ENCODE data around the gene MTCH1.

MTCH1 gene

DNA sequence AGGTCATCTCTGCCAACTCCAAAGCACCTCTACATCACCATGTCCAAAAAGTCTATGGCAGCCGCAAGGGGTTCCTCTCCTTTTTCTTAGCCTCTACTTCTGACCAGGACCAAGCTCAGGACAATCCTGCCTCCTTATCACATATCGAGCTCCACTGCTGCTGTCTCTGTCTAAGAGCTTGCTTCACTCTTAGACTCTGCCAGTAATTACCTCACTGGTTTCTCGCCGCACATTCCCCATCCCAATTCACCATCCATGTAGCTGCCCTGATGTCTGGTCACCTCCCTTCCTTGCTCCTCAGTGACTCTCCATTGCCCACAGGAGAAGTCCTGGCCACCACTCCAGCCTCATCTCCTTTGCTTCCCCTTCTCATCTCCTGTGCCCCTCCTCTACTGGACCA is 55.5 kb downstream of the MTCH1 start:
- H3K27ac Mint-ChIP-seq = no peak overlapping the region
- H3K27me3 Mint-ChIP-seq (ENCODE audit: low read depth) = peaks cover 4% of the 10 kb centered on the region
- no peak overlapping the region for H3K4me3 Mint-ChIP-seq

DNA sequence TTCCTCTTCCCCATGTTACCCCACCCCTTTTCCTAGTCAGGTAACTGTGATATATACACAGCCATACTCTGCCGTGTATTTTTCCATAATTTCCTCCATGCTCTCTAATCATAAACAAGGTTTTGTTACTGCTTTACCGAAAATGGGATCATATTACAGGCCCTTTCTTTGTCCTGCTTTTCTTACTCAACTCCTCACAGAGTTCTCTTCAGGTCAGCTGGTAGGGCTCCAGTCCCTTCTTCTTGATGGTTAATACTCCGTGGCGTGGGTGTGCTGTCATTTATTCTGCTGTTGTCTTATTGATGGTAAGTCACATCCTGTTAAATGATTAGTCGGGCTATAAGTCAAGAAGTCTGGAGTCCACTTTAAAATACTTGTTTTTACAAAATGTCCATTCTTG is 56.4 kb downstream of the MTCH1 start:
- no peak for DNase-seq (ENCODE audit: low spot score)
- Mint-ChIP-seq H3K36me3 (ENCODE audit: low read depth) (peaks cover 12% of the 10 kb centered on the region), H3K4me3 (no peak overlapping the region), H3K27ac (no peak overlapping the region), H3K9me3 (no peaks in the 10 kb centered on the region), H3K4me1 (ENCODE audit: low read depth) (peaks cover 19% of the 10 kb centered on the region), H3K27me3 (ENCODE audit: low read depth) (no peaks in the 10 kb centered on the region)

More for the DNA sequence above, 55.5 kb downstream of the MTCH1 start:
- Mint-ChIP-seq H3K9me3 (no peaks in the 10 kb centered on the region), H3K4me1 (ENCODE audit: low read depth) (peaks cover 10% of the 10 kb centered on the region), H3K36me3 (ENCODE audit: low read depth) (peaks cover 5% of the 10 kb centered on the region)
- no peak for DNase-seq (ENCODE audit: low spot score)

DNA sequence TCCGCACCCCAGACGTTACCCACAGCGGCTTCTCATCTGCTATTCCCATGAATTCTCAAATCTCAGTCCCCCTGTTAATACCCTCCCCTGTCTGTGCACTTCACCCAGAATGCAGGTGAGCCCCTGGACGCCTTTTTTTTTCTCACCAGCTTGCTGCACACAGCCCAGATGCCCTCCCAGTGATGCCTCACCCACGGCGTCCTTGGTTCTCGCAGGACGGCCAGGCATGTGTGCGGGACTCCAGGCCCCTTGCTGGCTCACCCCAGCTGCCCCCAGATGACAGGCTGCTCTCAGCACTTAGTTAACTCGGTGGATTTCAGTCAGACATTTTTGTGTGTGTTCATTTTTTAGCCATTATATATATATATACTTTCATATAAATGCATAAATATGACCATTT is 56.8 kb downstream of the MTCH1 start:
- DNase-seq (ENCODE audit: low spot score) = no peak
- no peaks in the 10 kb centered on the region for H3K27me3 Mint-ChIP-seq (ENCODE audit: low read depth)
- no peak overlapping the region for H3K4me3 Mint-ChIP-seq
- no peaks in the 10 kb centered on the region for H3K9me3 Mint-ChIP-seq
- H3K4me1 Mint-ChIP-seq (ENCODE audit: low read depth) = peaks cover 24% of the 10 kb centered on the region
- H3K27ac Mint-ChIP-seq = no peak overlapping the region
- H3K36me3 Mint-ChIP-seq (ENCODE audit: low read depth) = peaks cover 16% of the 10 kb centered on the region

DNA sequence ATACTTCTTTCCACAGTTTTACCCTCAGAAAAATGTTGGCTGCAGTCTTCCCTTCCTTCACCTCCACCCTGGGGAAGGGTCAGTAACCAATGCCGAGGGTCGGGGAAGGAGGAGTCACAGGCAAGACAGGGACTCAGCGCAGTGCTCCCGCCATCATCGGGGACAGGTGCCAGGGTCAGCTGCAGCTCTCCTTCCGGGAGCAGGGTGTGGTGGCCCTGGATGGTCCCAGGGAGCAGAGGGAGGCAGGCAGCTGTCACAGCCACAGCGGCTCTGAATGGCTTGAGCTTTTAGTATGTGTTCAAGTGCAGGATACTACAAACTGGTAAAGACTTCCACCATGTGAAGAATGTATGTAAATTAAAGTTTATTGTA is 57.5 kb downstream of the MTCH1 start:
- H3K9me3 Mint-ChIP-seq = no peaks in the 10 kb centered on the region
- DNase-seq (ENCODE audit: low spot score) = no peak
- H3K27me3 Mint-ChIP-seq (ENCODE audit: low read depth) = no peaks in the 10 kb centered on the region
- H3K36me3 Mint-ChIP-seq (ENCODE audit: low read depth) = peaks cover 20% of the 10 kb centered on the region
- H3K4me3 Mint-ChIP-seq = no peak overlapping the region
- no peak overlapping the region for H3K27ac Mint-ChIP-seq
- H3K4me1 Mint-ChIP-seq (ENCODE audit: low read depth) = peaks cover 23% of the 10 kb centered on the region

DNA sequence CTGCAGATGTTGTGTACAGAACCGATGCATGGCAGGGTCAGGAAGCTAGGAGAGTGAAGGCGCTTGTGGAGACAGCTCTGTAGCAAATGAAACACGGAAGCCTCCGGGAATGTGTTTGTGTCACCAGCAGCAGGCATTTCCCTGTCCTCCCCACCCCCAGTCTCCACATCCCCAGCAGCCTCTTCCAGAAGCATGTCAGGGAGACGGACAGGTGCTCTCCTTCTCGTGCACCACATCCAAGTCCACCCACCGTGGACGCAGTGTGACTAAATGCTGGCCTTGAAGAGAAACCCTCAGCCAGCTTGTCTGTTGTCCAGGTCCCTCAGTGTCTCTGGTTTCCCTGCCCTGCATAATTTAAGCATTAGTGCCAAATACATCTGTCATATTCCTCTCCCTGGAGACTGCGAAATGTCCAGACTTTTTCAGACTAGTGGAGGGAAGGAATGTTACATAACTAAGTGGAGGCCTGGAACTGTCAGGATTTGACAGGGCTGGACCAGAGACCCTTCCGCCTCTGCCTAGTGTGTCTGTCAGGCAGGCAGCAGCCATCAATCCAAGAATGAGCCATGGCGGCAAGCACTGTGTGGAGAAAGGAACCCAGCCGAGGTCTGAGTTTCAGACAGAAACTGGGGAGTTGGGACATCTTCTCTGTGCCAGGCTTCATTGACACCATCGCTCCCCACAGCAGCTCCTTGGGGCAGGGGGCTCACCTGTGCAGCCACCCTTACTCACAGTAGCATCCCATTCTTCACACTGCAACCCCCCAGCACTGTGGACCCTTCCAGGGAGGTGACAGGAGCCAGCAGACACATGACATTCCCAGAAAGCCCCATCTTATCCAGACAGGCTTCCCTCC is 58.1 kb downstream of the MTCH1 start:
- peaks cover 23% of the 10 kb centered on the region for H3K36me3 Mint-ChIP-seq (ENCODE audit: low read depth)
- DNase-seq (ENCODE audit: low spot score) = no peak
- no peak overlapping the region for H3K27ac Mint-ChIP-seq
- H3K4me3 Mint-ChIP-seq = no peak overlapping the region
- peaks cover 26% of the 10 kb centered on the region for H3K4me1 Mint-ChIP-seq (ENCODE audit: low read depth)
- no peaks in the 10 kb centered on the region for H3K9me3 Mint-ChIP-seq
- H3K27me3 Mint-ChIP-seq (ENCODE audit: low read depth) = no peaks in the 10 kb centered on the region

DNA sequence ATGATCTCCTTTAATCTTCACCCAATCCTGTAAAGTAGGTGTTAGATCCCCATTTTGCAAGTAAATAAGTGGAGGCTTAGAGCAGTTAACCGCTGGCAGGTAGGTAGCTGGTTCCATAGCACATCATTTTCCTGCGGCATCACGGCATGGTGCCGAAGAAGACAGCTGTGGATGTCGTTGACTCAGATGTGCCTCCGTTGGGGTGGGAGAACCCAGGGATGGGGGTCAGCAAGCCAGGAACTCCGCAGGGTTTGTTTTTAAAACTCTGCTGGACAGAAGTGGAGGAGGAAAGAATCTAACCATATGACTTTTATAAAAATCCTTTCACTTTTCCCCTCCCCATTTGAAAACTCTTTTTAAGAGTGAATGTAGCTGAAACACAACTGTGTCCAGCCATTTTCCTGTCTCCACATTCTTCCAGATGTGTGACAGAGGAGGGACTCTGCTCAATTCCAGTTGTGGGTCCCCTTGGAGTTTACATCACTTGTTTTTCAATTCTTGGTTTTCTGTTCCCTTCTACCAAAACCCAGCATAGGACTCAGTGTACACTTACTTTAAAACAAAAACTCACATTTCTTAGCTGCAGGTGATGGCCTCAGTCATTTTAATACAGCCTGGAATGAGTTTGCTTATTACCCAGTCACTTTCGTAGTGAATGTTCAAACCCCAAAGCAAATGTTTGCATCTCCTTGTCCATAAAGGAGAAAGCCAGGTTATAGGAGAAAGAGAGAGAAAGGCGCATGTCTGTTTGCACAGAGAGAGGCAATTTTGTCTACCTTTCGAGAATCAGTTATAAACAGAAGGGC is 59.1 kb downstream of the MTCH1 start:
- Mint-ChIP-seq H3K4me1 (ENCODE audit: low read depth) (peaks cover 31% of the 10 kb centered on the region), H3K9me3 (no peaks in the 10 kb centered on the region), H3K27me3 (ENCODE audit: low read depth) (no peaks in the 10 kb centered on the region), H3K4me3 (no peak overlapping the region), H3K36me3 (ENCODE audit: low read depth) (peaks cover 28% of the 10 kb centered on the region), H3K27ac (no peak overlapping the region)
- DNase-seq (ENCODE audit: low spot score) = no peak

DNA sequence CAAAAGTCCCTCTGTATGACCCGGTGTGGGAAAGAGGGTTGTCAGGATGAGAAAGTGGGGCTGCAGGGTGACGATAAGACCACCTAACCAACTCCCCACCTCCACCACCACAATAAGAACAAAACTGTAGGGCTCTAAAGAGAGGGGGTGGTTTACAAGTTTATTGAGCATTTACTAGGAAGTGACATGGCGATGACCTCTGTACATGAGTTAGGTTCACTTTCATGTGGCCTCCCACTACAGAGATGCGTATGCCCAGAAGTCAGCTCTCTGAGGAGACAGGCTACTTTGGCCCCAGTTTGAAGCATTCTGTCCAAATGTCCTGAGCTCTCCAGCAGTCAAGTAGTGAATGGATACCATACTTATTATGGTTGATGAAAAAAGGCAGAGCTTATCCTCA is 60.2 kb downstream of the MTCH1 start:
- Mint-ChIP-seq H3K36me3 (ENCODE audit: low read depth) (peaks cover 38% of the 10 kb centered on the region), H3K9me3 (no peaks in the 10 kb centered on the region), H3K27ac (peak overlapping the region; percentile 34), H3K27me3 (ENCODE audit: low read depth) (no peaks in the 10 kb centered on the region), H3K4me3 (no peak overlapping the region), H3K4me1 (ENCODE audit: low read depth) (peaks cover 31% of the 10 kb centered on the region)
- DNase-seq (ENCODE audit: low spot score) = peak; percentile 24

DNA sequence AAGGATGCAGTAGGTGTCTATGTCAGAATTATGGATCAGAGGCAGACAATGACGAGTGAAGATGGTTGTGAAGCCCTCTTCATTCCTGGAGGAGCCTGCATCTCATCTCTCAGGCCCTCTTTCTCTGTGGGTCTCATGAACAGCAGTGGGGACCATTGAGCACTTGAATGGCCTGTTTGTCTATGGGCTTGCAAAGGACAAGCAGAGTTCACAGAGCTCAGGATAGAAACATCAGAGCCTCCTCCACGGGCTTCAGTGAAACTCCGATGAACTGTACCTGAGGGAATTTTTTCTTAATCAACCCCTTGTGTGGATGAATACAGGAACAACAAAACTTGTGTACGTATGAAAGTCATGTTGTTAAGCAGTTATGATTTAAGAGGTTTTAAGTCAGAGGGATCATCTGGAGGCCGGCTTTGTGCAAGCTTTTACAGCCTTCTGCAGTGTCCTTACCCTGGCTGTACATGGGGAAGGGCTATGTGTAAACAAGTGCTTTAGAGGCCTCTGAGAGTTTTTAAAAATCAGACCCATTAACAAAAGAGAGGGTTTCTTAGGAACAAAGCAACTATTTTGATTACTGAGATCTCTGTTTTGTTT is 61.1 kb downstream of the MTCH1 start:
- Mint-ChIP-seq H3K4me3 (no peak overlapping the region), H3K27ac (no peak overlapping the region), H3K36me3 (ENCODE audit: low read depth) (peaks cover 43% of the 10 kb centered on the region), H3K9me3 (no peaks in the 10 kb centered on the region), H3K27me3 (ENCODE audit: low read depth) (no peaks in the 10 kb centered on the region), H3K4me1 (ENCODE audit: low read depth) (peaks cover 31% of the 10 kb centered on the region)
- DNase-seq (ENCODE audit: low spot score) = no peak

DNA sequence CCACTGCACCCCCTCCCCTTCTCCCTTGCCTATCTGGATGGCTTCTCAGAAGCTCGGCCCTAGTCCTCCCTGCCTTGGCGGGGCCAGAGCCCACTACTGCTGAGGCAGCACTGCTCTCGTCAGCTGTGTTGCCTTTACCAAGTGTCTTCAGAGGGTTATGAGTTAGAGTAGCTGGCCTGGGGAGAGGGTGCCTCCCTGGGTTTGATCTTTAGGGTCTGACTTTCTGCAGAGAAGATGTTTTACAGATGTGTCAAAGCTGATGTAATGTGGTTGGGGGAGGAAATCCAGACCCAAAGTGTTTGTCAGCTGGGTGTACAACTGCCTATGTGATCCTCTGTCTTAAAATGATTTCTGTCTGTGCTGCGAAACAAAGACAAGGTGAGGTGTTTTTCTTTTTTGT is 61.9 kb downstream of the MTCH1 start:
- H3K27ac Mint-ChIP-seq = peak overlapping the region; percentile 9

DNA sequence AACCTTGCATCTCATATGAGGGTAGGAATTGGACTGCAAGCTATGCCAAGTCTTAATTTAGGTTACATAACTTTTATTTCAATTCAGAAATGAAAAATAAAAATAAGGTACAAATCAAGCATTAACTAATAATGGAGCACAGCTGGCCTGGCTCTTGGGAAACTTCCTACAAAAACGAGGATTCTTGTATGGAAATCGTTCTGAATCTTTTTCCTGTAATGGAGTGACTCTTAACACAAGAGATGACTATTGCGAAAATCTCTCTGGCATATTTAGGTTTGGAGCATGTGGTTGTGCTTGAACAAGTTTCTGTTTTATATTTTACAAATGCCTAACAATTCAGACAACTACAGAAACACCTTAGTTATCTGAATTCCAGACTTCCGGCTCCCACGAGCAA is 65.5 kb downstream of the MTCH1 start:
- peaks cover 33% of the 10 kb centered on the region for H3K4me1 Mint-ChIP-seq (ENCODE audit: low read depth)
- H3K36me3 Mint-ChIP-seq (ENCODE audit: low read depth) = peaks cover 62% of the 10 kb centered on the region
- no peak overlapping the region for H3K27ac Mint-ChIP-seq
- no peak for DNase-seq (ENCODE audit: low spot score)
- H3K27me3 Mint-ChIP-seq (ENCODE audit: low read depth) = no peaks in the 10 kb centered on the region
- no peaks in the 10 kb centered on the region for H3K9me3 Mint-ChIP-seq
- H3K4me3 Mint-ChIP-seq = no peak overlapping the region

More for the DNA sequence above, 61.9 kb downstream of the MTCH1 start:
- Mint-ChIP-seq H3K36me3 (ENCODE audit: low read depth) (peaks cover 48% of the 10 kb centered on the region), H3K4me3 (no peak overlapping the region), H3K27me3 (ENCODE audit: low read depth) (no peaks in the 10 kb centered on the region), H3K9me3 (no peaks in the 10 kb centered on the region), H3K4me1 (ENCODE audit: low read depth) (peaks cover 33% of the 10 kb centered on the region)
- DNase-seq (ENCODE audit: low spot score) = no peak

DNA sequence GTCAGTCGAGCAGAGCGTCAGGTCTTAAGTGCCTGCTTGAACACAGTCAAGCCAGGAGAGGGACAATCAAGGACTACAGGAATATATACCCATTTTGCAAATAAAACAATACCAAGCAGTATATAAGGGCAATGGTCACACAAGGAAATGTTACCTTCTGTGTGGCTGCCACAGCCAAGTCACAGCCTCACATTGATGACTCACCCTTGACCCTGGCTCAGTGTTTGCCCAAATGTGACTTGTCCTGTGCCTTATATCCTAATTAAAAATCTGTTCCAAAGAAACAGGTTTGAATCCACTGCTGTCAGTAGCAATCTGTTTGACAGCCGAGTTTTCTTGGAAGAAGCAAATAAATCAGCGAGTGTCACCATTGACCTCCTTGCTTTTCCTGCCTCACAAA is 65.9 kb downstream of the MTCH1 start:
- Mint-ChIP-seq H3K27ac (no peak overlapping the region), H3K27me3 (ENCODE audit: low read depth) (no peaks in the 10 kb centered on the region), H3K4me3 (no peak overlapping the region), H3K4me1 (ENCODE audit: low read depth) (peaks cover 33% of the 10 kb centered on the region), H3K9me3 (no peaks in the 10 kb centered on the region), H3K36me3 (ENCODE audit: low read depth) (peaks cover 63% of the 10 kb centered on the region)
- no peak for DNase-seq (ENCODE audit: low spot score)
